Measurements from ENCODE around the gene MECP2. TPM values are rescaled to one million over a fixed set of nuclear protein-coding genes. Genes with fewer than 3 reads are reported as not detected.

MECP2 gene
- total and polyA plus RNA-seq, 12 donors, result 14.0 to 39.3 (median 36.2) TPM

GRCh38 chrX:154040307-154040756 lies 57.2 kb downstream of the MECP2 start:
- 22 to 28% methylated on average over 7 of the region's 7 CpGs for WGBS, 2 donors
- Histone ChIP-seq H3K27ac (peak overlapping the region in 3 of 10 donors; percentile 8 to 28 (median 10)), H3K36me3 (peaks cover 0 to 15% (median 0%) of the 10 kb centered on the region in 9 donors), H3K4me3 (no peak overlapping the region), H3K4me1 (peaks cover 12 to 63% (median 51%) of the 10 kb centered on the region in 9 donors), H3K9me3 (no peaks in the 10 kb centered on the region), H3K27me3 (peaks cover 0 to 63% (median 0%) of the 10 kb centered on the region in 7 donors)
- intact Hi-C loops (cut with DNase I), result no loop called here
- no peak for DNase-seq
- ATAC-seq, result peak in 3 of 8 donors; percentile 15 to 28 (median 28)
- no peak for TF ChIP-seq CTCF (IDR thresholded peaks at IDR 0.05)

GRCh38 chrX:154039577-154039976 lies 57.9 kb downstream of the MECP2 start:
- intact Hi-C loops (cut with DNase I), result no loop called here
- H3K4me1 ChIP-seq, result peaks cover 12 to 55% (median 44%) of the 10 kb centered on the region in 9 donors
- DNase-seq (no peak), ATAC-seq (no peak)
- WGBS, 2 donors, result 93 to 96% methylated on average over 10 to 11 of the region's 11 CpGs
- peaks cover 0 to 14% (median 0%) of the 10 kb centered on the region in 9 donors for H3K36me3 ChIP-seq
- peak overlapping the region in 1 of 10 donors; percentile 28 for H3K27ac ChIP-seq
- H3K27me3 ChIP-seq, result peaks cover 0 to 63% (median 0%) of the 10 kb centered on the region in 7 donors
- TF ChIP-seq CTCF (IDR thresholded peaks at IDR 0.05), result no peak
- no peak overlapping the region for H3K4me3 ChIP-seq
- no peaks in the 10 kb centered on the region for H3K9me3 ChIP-seq

DNA sequence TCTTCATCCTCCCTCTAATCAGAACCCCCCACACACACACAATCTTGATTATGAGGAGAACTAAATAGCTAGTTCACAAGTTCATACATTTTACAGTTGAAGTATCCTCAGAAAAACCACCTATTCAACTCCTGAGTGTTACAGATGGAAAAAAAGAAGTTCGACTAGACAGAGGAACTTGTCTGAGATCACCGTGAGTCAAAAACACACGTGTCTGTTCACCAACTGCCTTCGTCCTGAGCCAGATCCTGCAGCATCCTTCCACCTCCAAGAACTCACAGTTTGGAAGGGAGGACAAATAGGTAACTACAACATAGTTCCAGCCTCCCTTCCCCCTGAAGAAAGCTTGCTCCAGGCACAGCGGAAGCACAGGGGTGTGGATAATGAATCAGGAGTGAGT lies 58.9 kb downstream of the MECP2 start:
- no peak for TF ChIP-seq CTCF (IDR thresholded peaks at IDR 0.05)
- 77 to 89% methylated on average over 5 of the region's 5 CpGs for WGBS, 2 donors
- H3K27me3 ChIP-seq, result peaks cover 0 to 65% (median 0%) of the 10 kb centered on the region in 7 donors
- ATAC-seq, result no peak
- peaks cover 0 to 13% (median 0%) of the 10 kb centered on the region in 9 donors for H3K36me3 ChIP-seq
- intact Hi-C loops (cut with DNase I), result no loop called here
- DNase-seq, result no peak
- H3K4me3 ChIP-seq, result no peak overlapping the region
- peaks cover 12 to 47% (median 38%) of the 10 kb centered on the region in 9 donors for H3K4me1 ChIP-seq
- no peaks in the 10 kb centered on the region for H3K9me3 ChIP-seq
- H3K27ac ChIP-seq, result no peak overlapping the region

GRCh38 chrX:154037754-154038153 lies 59.8 kb downstream of the MECP2 start:
- DNase-seq (no peak), ATAC-seq (no peak)
- intact Hi-C loops (cut with DNase I), result no loop called here
- 71 to 77% methylated on average over 5 of the region's 5 CpGs for WGBS, 2 donors
- Histone ChIP-seq H3K27ac (no peak overlapping the region), H3K9me3 (no peaks in the 10 kb centered on the region), H3K4me1 (peaks cover 7 to 46% (median 33%) of the 10 kb centered on the region in 9 donors), H3K36me3 (peaks cover 0 to 13% (median 0%) of the 10 kb centered on the region in 9 donors), H3K27me3 (peaks cover 0 to 73% (median 0%) of the 10 kb centered on the region in 7 donors), H3K4me3 (no peak overlapping the region)
- TF ChIP-seq CTCF (IDR thresholded peaks at IDR 0.05), result no peak
